Endothelial cell of umbilical vein (primary cell): ENCODE results near the gene GABBR2.

Source experiments
- EZH2 ChIP-seq: IDR thresholded peaks from 2 replicates; pipeline ENCODE4 v1.6.1; 2012; ENCODE audit warnings: borderline replicate concordance, low read depth, mild to moderate bottlenecking, moderate library complexity, low read length, inconsistent platforms; ENCODE audit not compliant: severe bottlenecking
- FOS ChIP-seq: IDR thresholded peaks from 2 replicates; pipeline ENCODE4 v1.6.1; 2011; ENCODE audit warnings: mild to moderate bottlenecking, low read length, moderate library complexity, borderline replicate concordance; ENCODE audit not compliant: insufficient read depth
- MYC ChIP-seq: IDR thresholded peaks from one replicate; pipeline ENCODE4 v1.6.1; 2011; ENCODE audit warnings: mild to moderate bottlenecking, low read depth, low read length
- POLR2A ChIP-seq: IDR thresholded peaks from 2 replicates; pipeline ENCODE4 v1.6.1; 2012; ENCODE audit warnings: low read depth, mild to moderate bottlenecking, control low read depth, low read length
- POLR2AphosphoS5 ChIP-seq: IDR thresholded peaks from 2 replicates; pipeline ENCODE4 v1.6.1; 2012; ENCODE audit warnings: low read depth, mild to moderate bottlenecking, control low read depth, low read length, moderate library complexity; ENCODE audit not compliant: insufficient read depth
- TF ChIP-seq, protein P1 (sequence below), 2 donors: IDR thresholded peaks; 1 replicate in 1 of 2; 2 replicates in 1 of 2; pipeline ENCODE4 v1.5.1; 2011; ENCODE audit warnings: low read length in 2 of 2, mild to moderate bottlenecking in 2 of 2, moderate library complexity in 2 of 2, control low read depth in 1 of 2, inconsistent platforms in 1 of 2, low read depth in 1 of 2; ENCODE audit not compliant: insufficient read depth in 1 of 2; ENCODE audit errors: extremely low read depth in 1 of 2
- TF ChIP-seq, protein P2 (sequence below): IDR thresholded peaks from 2 replicates; pipeline ENCODE4 v1.6.1; 2011; ENCODE audit not compliant: insufficient read depth, insufficient read length

DNA sequence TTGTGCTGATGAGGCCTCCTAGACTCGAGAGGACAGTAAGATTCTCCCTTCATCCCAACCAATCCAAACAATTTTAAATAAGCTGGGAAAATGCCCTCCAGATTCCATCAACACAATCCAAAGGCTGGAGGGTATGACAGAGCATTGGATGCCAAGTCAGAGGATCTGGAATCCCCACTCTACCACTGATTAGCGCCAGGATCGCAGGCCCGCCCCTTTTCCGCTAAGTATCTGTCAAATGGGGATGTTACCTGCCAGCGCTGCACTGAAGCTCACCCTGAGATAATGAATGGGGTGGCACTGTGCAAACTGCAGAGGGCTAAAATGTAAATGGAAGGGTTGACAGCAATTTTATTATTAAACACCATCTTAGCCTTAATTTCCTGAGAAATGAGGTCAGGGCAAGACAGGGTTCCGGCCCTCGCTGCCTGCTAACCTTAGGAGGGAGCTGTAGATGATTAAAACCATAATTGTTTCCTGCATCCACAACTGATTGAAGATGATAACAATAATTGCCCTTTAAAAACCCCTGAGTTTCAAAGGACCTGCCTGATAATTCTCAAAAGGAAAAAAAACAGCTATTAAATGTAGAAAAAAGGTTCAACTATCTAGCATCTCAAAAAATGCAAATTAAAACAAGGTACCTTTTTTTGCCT, 31.6 kb upstream of the GABBR2 start:
- TF ChIP-seq, protein P1, sequence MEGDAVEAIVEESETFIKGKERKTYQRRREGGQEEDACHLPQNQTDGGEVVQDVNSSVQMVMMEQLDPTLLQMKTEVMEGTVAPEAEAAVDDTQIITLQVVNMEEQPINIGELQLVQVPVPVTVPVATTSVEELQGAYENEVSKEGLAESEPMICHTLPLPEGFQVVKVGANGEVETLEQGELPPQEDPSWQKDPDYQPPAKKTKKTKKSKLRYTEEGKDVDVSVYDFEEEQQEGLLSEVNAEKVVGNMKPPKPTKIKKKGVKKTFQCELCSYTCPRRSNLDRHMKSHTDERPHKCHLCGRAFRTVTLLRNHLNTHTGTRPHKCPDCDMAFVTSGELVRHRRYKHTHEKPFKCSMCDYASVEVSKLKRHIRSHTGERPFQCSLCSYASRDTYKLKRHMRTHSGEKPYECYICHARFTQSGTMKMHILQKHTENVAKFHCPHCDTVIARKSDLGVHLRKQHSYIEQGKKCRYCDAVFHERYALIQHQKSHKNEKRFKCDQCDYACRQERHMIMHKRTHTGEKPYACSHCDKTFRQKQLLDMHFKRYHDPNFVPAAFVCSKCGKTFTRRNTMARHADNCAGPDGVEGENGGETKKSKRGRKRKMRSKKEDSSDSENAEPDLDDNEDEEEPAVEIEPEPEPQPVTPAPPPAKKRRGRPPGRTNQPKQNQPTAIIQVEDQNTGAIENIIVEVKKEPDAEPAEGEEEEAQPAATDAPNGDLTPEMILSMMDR (IDR thresholded peaks at IDR 0.05; ENCODE audit: extremely low read depth in 1 of 2, insufficient read depth in 1 of 2, low read depth in 1 of 2, low read length in 2 of 2) = no peak
- TF ChIP-seq POLR2A = no peak
- TF ChIP-seq FOS = no peak
- no peak for TF ChIP-seq EZH2
- TF ChIP-seq POLR2AphosphoS5 = no peak
- TF ChIP-seq, protein P2, sequence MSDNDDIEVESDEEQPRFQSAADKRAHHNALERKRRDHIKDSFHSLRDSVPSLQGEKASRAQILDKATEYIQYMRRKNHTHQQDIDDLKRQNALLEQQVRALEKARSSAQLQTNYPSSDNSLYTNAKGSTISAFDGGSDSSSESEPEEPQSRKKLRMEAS = no peak
- TF ChIP-seq MYC = no peak
